SH-SY5Y (cell line): ENCODE results near the gene TNFRSF1A.

Source experiments
- GATA2 ChIP-seq: IDR thresholded peaks from 2 replicates; pipeline ENCODE4 v1.6.1; 2011; ENCODE audit warnings: mild to moderate bottlenecking, low read depth, low read length
- GATA3 ChIP-seq: IDR thresholded peaks from 2 replicates; pipeline ENCODE4 v1.6.1; 2011; ENCODE audit warnings: low read depth, mild to moderate bottlenecking, low read length, moderate library complexity

DNA sequence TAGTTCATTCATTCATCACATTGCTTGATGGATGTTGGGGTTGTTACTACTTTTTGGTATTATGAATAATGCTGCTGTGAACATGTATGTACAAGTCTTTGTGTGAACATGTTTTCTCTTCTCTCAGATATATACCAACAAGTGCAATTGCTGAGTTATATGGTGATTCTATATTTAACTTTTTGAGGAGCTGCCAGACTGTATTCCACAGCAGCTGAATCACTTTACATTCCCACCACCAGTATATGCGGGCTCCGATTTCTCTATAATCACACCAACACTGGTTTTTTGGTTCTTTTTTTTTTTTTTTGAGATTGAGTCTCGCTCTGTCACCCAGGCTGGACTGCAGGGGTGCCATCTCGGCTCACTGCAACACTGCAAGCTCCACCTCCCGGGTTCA is 53.6 kb downstream of the TNFRSF1A start:
- TF ChIP-seq GATA3 (no peak), GATA2 (no peak)
